Inferior parietal cortex (tissue), 1 donor: ENCODE measurements around the gene USP3.
"Not testable (repeated sequence)": the region's sequence is repeated elsewhere in the genome, so short reads cannot be mapped to it uniquely, and the experiment has no call there.

ENCODE experiments used
- DNase-seq: peaks from one replicate; pipeline ENCODE4 v3.0.0-alpha.2; 2016; ENCODE audit errors: extremely low spot score

USP3 gene

GRCh38 chr15:63476229-63476632 is 28.2 kb upstream of the USP3 start:
- no peak for DNase-seq

DNA sequence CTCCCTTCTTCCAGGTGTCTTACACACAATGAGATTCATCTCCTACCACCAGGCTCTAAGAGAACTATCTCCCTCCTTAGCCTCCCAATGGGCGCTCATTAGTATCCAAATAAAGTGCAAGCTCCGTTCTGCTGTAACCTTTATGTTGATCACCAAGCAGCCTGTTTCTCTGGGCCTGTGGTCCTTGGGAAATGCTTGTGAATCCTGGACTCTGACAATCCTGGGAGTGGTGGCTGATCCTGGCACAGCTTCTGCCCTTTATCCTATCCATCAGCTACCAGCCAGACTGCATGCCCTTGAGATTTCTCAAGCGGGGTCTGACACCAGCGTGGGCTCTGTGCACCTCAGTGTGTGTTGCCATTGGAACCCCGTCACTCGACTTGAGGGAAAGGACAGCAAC is 26.1 kb upstream of the USP3 start:
- DNase-seq = no peak

DNA sequence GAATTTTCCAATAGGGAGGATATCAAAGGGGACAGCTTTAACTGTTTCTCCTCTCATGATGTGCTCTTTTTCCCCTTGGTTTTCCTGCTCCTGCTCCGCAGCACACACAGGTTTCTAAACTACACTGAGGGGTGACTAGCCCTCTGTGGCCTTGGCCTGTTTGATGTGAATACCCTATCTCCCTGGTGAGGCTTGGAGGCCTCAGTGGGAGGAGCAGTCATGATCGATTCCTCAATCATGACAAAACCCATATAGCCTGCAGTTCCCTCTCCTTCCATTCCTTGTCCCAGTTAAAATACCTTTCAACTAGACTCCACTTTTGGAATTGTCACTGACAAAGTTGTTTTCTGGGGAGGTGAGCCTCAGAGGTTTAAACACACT is 24.0 kb upstream of the USP3 start:
- DNase-seq = no peak

DNA sequence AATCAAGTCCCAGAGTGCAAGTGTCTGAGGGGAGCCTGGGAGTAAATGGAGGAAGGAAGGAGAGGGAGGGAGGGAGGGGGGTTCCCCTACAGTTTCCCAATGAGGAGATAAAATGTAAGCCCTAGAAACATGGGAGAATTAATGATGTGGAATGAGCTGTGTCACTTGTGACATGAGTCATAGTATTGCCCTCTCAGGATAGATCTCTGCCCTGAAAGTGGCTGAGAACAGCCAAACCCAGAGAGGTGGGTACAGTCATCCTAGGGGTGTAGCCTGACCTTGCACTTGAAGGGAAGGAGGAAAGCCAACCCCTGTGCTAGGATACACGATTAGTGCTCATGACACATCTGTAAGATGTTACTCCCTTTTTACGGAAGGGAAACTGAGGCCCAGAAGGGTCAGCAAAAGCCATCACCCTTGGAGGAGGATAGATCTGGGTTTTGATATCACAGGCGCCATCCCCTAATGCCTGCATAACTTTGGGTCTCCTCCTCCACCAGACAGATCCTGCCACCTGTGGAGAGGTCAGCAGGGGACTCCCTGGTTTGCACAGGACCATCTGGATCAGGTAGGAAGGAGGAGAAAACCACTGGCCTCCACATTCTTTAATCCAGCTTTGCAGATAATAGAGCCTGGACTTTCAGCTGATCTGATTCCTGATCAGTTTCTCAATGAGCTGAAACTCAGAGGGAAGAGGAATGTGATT is 23.1 kb upstream of the USP3 start:
- DNase-seq = no peak

GRCh38 chr15:63482874-63483323 is 21.5 kb upstream of the USP3 start:
- no peak for DNase-seq

- no peak for DNase-seq
Measured at GRCh38 chr15:63483521-63484371, 20.6 kb upstream of the USP3 start.

DNA sequence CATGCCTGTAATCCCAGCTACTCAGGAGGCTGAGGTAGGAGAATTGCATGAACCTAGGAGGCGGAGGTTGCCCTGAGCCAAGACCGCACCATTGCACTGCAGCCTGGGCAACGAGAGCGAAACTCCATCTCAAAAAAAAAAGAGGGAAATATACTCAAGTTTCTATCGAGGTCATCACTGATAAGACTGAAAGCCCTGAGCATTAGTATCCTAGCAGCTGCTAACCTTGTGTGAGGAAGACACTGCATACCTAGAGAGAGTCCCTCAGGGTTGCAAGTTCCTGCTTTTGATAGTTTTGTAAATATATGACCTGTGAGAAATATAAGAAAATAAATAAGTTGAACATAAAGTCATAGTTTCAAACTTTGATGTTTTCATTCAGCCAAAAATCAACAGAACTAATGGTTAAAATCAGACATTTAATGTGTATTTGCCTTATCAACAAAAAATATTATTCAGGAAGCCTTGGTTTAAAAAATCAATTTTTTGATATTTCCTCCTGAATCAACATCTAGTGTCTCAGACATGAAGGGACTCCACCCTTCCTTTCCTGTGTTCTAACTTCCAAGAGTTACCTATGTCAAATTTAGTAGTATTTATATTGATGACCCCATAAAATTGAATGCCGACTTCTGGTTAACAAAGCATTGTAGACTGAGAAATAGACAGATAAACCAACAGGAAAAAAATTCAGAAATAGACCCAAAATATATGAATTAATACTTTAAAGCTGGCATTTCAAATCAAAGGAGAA is 19.8 kb upstream of the USP3 start:
- DNase-seq = no peak

GRCh38 chr15:63487076-63487757 is 17.2 kb upstream of the USP3 start:
- DNase-seq = peak; percentile 82

DNA sequence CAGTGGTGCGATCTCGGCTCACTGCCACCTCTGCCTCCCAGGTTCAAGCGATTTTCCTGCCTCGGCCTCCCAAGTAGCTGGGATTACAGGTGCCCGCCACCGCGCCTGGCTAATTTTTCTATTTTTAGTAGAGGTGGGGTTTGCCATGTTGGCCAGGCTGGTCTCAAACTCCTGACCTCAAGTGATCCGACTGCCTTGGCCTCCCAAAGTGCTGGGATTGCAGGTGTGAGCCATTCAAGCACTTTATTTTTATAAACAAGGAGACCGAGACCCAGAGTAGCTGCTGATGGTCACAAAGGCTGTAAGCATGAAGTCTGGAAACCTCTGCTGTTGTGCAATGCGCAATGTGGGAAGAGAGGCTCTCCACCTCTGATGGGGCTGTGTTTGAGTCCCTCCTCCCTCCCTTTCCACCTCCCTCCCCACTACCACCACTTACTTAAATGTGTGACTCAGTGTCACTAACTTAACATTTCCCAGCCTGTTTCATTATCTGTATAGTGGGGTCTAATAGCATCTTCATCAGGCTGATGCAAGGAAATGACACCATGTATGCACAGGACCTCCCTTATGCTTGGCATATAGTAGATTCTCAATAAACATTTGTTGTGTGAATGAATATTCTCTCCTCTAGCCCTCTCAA is 16.5 kb upstream of the USP3 start:
- DNase-seq = not testable (repeated sequence)

GRCh38 chr15:63488398-63488960 is 15.9 kb upstream of the USP3 start:
- no peak for DNase-seq

DNA sequence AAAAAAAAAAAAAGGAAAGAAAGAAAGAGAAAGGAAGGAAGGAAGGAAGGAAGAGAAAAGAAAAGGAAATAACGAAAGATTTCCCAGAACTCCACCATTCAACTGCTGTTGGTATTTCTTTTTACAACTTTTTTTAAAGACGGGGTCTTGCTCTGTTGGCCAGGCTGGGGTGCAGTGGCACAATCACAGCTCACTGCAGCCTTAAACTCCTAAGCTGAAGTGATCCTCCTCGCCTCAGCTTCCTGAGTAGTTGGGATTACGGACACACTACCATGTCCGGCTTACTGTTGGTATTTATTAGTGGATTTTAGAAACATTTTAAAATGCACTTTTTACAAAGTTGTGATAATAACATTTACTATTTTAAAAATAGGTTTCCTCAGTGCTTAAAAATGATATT is 15.0 kb upstream of the USP3 start:
- no peak for DNase-seq

DNA sequence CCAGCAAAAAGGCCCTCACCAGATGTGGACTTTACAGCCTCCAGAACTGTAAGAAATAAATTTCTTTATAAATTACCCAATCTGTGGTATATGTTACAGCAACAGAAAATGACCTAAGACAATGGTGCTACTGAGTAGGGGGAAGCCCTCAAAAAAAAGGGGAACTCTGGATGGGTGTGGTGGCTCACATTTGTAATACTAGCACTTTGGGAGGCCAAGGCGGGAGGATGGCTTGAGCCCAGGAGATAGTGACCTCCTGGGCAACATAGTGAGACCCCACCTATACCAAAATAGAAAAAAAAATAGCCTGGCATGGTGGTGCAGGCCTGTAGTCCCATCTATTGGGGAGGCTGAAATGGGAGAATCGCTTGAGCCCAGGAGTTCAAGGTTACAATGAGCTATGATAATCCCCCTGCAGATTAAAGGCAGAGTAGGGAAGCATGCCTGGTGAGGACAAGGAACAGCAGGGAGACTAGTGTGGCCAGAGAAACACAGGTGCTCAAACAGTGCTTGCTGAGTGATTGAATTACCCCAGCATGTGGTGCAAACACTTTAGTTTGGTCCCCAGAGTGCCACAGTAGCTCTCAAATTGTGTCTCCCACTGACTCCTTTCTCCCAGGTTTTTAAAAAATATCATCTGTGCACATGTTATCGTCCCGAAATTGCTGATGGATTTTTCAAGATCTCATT is 13.9 kb upstream of the USP3 start:
- no peak for DNase-seq

GRCh38 chr15:63491116-63491827 is 13.1 kb upstream of the USP3 start:
- DNase-seq = no peak

GRCh38 chr15:63491979-63492378 is 12.4 kb upstream of the USP3 start:
- DNase-seq = no peak

DNA sequence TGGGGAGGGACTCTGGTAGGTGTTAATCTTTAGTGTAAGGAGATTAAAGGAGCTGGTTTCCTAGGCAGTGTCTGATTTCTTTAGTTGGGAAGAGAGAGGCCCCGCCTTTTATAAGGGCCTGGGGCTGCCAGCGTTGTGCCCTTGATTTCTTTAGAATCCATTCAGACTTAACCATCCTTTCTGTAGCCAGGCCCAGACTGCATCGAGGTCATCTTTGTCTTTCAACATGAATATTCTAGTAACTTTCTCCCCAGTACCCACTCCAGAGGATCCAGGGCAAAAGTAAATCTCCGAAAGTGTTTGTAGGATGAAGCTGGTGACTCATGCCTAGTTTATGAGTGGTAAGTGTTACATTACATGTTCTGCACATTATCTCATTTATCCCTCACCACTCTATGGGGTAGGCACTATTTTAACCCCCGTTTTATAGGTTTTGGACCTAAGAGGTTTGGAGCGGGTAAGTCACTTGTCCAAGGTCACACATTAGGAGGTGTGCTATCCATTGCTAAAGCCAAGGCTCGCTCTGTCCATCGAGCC is 11.8 kb upstream of the USP3 start:
- DNase-seq = no peak

DNA sequence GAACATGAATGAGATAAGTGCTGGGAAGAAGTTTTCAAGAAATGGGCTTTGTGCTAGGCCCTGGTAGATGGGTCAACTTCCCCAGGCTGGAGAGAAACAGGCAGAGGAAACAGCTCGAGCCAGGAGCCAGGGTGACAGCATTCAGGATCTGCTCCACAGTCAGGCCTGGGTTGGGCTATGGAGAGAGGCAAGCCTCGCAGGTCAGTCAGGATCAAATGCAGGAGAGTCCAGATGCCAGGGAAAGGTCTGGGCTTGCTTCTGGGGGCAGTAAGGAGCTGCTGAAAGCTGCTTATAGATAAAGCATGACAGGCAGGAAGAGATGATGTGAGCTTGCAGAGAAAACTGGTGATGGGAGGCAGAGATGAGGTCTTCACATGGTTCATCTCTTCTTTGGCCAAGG is 11.0 kb upstream of the USP3 start:
- DNase-seq = no peak

DNA sequence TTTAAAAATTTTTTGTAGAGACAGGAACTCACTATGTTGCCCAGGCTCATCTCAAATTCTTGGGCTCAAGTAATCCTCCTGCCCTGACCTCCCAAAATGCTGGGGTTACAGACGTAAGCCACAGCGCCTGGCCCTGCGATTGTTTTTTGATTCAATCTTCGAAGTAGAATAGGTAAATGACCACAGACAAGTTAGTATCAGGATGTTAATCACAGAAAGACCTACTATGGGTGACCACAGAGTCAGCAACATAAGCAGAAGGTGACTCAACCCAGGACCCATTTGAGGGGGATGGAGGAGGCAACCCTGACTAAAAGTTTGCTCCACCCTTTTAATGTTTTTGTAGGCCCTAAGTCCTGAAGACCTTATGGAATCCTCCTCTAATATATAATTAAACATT is 10.0 kb upstream of the USP3 start:
- DNase-seq = no peak

GRCh38 chr15:63495343-63495742 is 9.1 kb upstream of the USP3 start:
- DNase-seq = no peak

DNA sequence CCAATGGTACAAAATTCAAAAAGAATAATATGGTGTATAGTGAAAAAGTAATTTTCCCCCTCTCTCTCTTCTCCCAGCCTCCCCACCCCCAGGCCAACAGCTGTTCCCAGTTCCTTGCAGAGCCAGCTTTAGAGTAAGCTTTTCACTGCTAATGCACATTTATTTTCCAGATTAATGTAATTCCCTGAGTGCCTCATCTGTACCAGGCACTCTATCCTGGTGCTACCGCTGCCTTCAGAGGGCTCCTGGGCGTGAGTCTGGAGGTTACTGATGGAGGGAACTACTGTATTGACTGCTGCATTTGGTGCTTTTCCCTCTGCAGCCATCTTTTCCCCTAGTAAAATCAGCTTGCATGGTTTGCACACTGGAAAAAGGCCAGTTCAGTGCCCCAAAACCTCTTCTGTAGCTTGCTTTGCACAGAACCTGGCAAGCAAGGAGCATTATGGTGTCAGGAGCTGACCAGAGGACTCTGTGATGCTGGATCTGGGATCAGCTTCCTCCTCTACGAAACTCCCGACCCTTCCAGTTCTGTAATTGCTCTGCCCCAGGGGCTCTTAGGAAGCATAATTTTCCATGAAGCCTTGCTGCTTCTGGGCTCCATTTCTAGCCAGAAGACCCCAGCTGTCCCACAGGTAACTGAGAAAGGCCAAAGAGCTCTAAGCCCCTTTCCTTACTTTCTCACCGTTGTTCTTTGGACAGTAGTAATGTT is 8.5 kb upstream of the USP3 start:
- no peak for DNase-seq
